GM21528 (cell line): ENCODE measurements around the gene STAM.

Source experiments
- ATAC-seq: cut with Tn5 transposase; IDR thresholded peaks from one replicate; pipeline ENCODE4 v1.9.1; 2021; ENCODE audit warnings: mild to moderate bottlenecking, moderate library complexity; ENCODE audit not compliant: unreplicated experiment, low FRiP score

Gene STAM

GRCh38 chr10:17671307-17671706 lies 27.4 kb downstream of the STAM start:
- no peak for ATAC-seq

DNA sequence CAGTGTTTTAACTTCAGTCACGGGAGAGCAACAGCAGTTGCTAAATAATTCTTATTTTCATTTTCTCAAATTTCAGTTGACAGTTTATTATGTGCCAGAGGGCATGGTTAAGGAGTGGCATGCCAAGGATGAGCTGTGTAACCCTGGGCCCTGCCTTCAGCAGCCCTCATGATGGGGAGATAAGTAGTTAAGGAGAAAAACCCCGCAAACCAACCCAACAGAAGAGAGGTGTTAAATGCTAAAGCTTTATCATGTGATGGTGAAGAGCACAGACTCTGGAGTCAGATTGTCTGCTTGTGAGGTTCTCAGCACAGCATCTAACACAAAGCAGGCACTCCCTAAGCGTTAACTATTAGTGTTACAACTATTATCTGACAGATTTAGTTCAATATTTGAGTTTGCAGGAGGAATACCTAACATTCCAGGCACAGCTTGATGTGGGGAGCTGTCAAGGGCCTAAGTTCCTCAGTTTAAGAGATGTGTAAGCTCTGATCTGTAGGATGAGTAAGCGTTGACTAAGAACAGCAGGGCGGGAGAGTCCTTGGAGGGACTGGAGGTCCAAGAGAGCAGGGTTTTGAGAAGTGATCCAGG lies 29.6 kb downstream of the STAM start:
- ATAC-seq = no peak

- no peak for ATAC-seq
These were observed 30.6 kb downstream of the STAM start for GRCh38 chr10:17674566-17674965.

- ATAC-seq = no peak
These were observed 31.7 kb downstream of the STAM start for GRCh38 chr10:17675638-17676037.

DNA sequence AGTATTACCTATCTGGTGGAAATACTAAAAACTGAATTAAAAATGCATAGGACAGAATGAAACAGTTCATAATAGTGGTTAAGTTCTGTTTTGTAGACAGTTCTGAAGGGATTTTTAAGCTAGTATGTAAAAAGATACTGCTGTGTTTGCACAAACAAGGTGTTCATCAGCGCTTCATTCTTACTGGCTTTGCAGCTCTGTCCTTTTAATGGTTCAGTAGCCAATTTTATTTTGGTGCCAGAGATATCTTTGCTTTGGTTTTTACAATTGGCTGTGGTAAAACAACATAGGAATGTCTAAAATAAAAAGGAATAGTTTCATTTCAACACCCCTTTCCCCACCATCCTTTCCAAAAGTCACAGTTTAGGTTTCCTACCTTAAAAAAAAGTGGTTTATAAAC lies 33.0 kb downstream of the STAM start:
- no peak for ATAC-seq

DNA sequence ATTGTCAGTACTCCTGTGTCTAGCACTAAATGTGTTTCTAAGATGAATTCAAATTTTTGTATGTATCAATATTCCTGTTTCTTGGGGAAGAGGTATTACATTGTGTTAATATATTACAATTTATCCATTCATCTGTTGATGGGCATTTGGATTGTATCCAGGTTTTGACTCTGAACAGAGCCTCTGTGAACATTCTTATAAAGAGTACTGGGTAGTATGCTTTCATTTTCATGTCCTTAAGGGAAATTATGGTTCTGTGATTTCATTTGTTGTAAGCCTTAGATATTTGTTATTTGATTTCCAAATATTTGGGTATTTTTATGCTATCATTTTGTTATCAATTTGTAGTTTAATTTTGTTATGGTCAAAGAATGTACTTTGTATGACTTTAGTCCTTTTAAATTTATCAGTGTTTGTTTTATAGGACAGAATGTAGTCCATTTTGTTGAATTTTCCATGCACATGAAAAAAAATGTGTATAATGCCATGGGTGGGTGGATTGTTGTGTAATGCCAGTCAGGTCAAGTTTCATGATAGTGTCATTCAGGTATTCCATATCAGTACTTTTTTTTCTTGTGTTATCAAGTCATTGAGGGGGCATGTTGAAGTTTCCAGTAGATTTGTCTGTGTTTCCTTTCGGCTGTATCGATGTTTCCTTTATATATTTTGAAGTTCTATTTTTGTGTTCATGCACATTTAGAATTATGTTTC lies 38.4 kb downstream of the STAM start:
- no peak for ATAC-seq

DNA sequence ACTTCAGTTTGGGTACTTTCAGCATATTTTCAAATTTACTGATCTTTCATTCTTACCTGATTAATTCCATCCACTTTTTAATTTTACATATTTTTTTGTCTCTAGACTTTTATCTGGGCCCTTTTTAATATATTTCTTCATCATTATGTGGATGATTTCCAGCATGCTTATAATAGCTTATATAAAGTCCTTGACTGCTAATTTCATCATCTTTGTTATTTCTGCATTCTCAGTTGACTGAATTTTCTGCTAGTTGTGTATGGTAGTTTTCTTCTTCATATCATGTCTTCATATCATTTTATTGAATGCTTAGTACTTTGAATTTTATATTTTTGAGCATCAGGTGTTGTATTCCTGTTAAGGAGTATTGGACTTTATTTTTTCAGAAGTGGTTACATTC lies 39.6 kb downstream of the STAM start:
- no peak for ATAC-seq

DNA sequence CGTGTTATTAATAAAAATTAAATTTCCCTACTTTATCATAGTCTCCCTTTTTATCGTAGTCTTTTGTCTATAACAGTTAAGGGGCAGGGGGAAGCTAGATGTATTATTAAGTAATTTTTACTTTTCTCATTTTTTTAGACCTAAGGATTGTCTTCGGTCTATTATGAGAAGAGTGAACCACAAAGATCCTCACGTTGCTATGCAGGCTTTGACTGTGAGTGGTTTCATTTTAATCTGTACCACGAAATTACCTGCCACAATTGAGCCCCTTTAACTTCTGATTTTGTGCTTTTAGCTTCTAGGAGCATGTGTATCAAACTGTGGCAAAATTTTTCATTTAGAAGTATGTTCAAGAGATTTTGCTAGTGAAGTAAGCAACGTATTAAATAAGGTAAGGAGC lies 40.6 kb downstream of the STAM start:
- peak; percentile 71 for ATAC-seq

DNA sequence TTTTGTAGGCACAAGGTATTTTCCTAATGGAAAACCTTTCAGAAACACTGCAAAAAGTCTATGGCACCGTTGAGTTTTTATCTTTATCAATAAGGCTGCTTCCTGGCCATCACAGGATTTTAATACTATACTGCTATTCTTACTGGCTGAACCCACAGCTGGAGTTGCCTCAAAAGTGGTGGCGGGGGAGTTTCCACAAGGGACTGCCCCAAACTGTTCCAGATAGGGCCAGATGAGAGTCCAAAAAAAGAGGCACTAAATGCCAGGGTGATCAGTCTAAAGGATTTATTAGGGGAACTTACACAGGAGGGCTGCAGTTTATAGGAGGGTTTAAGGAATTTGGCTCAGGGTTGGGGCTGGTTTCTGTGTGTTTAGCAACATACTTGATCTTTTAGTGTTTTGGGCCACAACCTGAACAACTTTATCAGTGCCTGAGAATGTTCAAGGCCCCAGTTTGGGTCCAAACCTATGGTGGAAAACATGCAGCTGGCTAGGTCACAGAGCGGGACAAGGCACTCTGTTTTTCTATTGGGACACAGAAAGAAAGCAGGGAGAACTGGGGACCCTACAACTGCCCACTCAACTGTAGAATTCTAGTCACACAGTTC lies 41.4 kb downstream of the STAM start:
- peak; percentile 67 for ATAC-seq

DNA sequence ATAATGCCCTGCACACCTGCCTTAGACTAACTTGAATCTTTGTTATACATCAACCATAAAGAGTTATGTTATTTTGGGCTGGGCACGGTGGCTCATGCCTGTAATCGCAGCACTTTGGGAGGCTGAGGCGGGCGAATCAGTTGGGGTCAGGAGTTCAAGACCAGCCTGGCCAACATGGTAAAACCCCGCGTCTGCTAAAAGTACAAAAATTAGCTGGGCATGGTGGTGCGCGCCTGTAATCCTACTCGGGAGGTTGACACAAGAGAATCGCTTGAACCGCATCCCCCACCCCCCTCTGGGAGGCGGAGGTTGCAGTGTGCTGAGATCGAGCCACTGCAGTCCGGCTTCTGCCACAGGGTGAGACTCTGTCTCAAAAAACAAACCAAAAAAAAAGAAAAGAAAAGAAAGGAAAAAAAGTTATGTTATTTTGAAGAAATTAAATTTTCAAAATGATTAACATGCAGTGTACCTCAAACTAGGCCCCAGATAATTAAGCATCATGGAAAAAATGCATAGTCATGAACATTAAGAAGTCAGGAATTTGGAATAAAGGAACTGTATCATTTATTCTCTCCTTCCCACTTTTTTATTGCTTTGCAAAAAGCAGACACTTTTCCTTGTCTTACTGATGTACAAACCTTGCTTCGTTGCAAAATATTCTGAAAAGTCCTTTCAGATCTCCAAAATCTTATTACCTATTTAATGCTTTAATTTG lies 43.3 kb downstream of the STAM start:
- ATAC-seq = no peak

- ATAC-seq = no peak
These were observed 45.2 kb downstream of the STAM start for GRCh38 chr10:17689137-17689536.

GRCh38 chr10:17693009-17693408 lies 49.1 kb downstream of the STAM start:
- no peak for ATAC-seq

DNA sequence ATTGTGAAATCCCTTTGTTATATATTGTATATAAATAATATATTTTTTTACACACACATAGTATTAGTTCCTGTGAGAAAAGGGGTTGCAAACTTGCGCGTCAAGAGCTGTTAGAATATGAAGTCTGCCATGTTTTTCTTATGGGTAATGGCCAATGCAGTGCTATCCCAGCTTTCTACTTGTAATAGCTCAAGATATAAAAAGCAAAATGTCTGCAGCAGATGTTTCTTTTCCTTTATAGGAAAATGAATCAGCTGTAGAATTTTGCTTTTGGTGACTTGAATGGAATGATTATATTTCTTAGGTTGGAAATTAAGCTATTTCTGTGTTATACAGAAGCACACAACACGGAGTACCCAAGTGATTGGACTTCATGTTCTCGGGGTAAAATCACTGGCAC lies 54.7 kb downstream of the STAM start:
- no peak for ATAC-seq

DNA sequence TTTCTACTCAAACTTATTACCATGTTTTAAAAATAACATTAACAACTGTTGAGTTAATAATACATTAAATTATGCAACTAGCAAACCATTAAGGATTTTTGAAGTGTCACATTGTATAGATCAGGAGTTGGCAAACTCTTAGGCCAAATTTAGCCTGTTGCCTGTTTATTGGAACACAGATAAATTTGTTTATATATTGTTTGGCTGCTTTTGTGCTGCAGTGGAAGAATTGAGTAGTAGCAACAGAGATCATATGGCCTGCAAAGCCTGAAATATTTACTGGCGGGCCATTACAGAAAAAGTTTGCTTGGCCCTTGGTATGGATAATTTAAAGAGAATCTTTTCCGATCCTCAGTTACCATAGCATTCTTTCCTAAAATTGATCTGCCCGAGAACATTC lies 57.4 kb downstream of the STAM start:
- ATAC-seq = no peak

- ATAC-seq = no peak
These were observed 59.8 kb downstream of the STAM start for GRCh38 chr10:17703706-17704105.

DNA sequence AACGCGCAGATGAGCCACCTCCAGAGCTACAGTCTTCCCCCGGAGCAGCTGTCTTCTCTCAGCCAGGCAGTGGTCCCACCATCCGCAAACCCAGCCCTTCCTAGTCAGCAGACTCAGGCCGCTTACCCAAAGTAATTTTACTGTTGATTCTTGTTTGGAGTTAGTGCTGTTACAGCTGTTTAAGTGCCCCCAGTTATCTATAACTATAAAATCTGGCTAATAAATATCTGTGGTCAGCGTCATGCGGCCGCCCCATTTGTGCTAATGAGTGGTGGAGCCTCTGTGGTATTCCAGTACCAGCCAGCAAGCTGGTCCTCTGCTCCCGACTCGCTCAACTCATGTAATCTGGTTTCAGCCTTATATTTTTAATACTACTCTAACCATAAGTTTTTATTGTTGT lies 64.9 kb downstream of the STAM start:
- no peak for ATAC-seq

- no peak for ATAC-seq
These were observed 65.5 kb downstream of the STAM start for GRCh38 chr10:17709492-17709891.

GRCh38 chr10:17710181-17710580 lies 66.2 kb downstream of the STAM start:
- no peak for ATAC-seq

- ATAC-seq = no peak
These were observed 68.1 kb downstream of the STAM start for GRCh38 chr10:17712053-17712452.

DNA sequence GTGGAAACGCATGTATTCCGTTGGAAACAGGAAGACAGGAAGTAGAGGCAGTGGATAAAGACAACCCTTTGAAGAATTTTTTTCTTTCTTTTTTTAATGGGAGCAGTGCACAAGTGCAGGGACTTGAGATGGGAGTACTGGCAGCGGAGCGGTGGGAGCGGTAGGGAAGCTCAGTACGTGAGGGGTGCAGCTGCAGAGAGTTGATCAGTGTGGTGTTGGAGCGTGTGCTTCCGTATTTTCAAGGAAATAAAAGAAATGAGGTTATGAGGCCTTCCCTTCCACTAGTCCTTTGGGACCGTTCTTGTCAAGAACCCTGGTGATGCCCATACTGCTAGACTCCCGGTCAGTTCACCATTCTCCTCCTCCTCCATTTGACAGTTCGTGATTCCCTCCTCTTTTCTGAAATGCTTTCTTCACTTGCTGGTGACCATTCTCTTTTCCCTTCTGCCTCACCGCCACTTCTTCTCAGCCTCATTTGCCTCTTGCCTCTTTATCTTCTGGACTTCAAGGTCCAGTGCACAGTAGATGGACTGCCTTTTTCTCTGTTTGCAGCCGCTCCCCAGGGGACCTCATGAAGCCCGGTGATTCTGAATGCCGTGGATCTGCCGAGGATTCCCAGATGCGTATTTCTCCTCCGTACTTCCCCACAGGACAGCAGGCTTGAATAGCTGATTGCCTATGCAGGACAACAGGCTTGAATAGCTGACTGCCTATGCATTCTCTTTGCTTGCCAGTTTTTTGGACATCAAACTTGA lies 68.9 kb downstream of the STAM start:
- no peak for ATAC-seq

DNA sequence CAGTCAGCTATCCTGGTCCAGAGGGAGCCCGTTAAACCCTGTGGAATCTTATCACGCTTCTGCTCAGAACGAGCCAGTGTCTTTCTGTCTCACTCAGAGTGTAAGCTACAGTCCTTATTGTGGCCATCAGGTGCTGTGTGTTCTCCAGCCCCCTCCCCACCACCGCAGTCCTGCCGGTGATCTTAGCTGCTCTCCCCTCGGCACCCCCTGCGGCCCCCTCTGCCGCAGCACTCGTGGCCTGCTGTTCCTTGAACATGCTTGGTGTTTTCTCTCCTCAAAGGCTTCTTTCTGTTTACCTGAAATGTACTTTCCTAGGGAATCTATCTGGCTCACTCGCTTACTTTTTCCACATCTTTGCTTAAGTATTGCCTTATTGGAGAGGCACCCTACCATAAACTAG lies 69.8 kb downstream of the STAM start:
- ATAC-seq = no peak
